ENCODE data around the gene OR6K3. TPM values are rescaled to one million over a fixed set of nuclear protein-coding genes. Genes with fewer than 3 reads are reported as not detected.
"Not testable (repeated sequence)": the region's sequence is repeated elsewhere in the genome, so short reads cannot be mapped to it uniquely, and the experiment has no call there.

The OR6K3 gene
- total and polyA plus RNA-seq, 2 of the 8 experiments (the other 6 are each of a cell fraction or from before 2014, with no cell fraction given): not detected

DNA sequence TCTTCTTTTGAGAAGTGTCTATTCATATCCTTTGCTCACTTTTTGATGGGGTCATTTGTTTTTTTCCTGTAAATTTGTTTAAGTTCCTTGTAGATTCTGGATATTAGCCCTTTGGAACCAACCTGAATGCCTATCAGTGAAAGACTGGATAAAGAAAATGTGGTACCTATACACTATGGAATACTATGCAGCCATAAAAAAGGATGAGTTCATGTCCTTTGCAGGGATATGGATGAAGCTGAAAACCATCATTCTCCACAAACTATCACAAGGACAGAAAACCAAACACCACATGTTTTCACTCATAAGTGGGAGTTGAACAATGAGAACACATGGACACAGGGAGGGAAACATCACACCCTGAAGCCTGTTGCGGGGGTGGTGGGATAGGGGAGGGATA, 32.2 kb downstream of the OR6K3 start:
- not testable (repeated sequence) for H4K5ac ChIP-seq (ENCODE audit: insufficient read length, low read depth, low read length)

More for the DNA sequence above, 32.2 kb downstream of the OR6K3 start:
- H3K23me2 ChIP-seq (ENCODE audit: low read depth, low read length); H2BK15ac ChIP-seq (ENCODE audit: low read length); H3K9me3 ChIP-seq (ENCODE audit: insufficient read depth in 2 of 2, low read depth in 1 of 2, low read length in 1 of 2); H4K91ac ChIP-seq (replicated peaks; ENCODE audit: insufficient read length, low read length); H3K4me2 ChIP-seq (ENCODE audit: insufficient read depth in 1 of 2, low read depth in 2 of 2, low read length in 2 of 2); H2BK20ac ChIP-seq (ENCODE audit: low read length); H3K9ac ChIP-seq (replicated peaks in 1 of 4; ENCODE audit: extremely low read depth in 1 of 4, low read depth in 3 of 4, low read length in 3 of 4); DNase-seq (ENCODE audit: low read depth in 1 of 2, low spot score in 2 of 2); H2BK5ac ChIP-seq (ENCODE audit: low read depth, low read length); H3K79me2 ChIP-seq (ENCODE audit: control insufficient read depth in 1 of 2, insufficient read depth in 2 of 2, low read length in 2 of 2); H2BK12ac ChIP-seq (ENCODE audit: low read depth, low read length); POLR2A ChIA-PET (ENCODE audit: partially characterized antibody); H3K14ac ChIP-seq (ENCODE audit: insufficient read length); H3K4ac ChIP-seq (replicated peaks; ENCODE audit: insufficient read length, low read depth, low read length); H3K27ac ChIP-seq (ENCODE audit: low read depth, low read length); H4K20me1 ChIP-seq (replicated peaks in 1 of 2; ENCODE audit: control insufficient read depth in 1 of 2, insufficient read depth in 2 of 2, low read length in 2 of 2); H2AFZ ChIP-seq (ENCODE audit: low read length); CTCF ChIA-PET (ENCODE audit: partially characterized antibody); H4K8ac ChIP-seq (ENCODE audit: extremely low read depth, insufficient read depth, low read length); H2BK120ac ChIP-seq (replicated peaks; ENCODE audit: low read depth, low read length); FAIRE-seq; H3K4me1 ChIP-seq (replicated peaks in 1 of 4; ENCODE audit: control insufficient read depth in 3 of 4, insufficient read depth in 4 of 4, low read length in 3 of 4); H3K4me3 ChIP-seq (ENCODE audit: extremely low read depth in 1 of 4, insufficient read depth in 2 of 4, low read depth in 3 of 4, low read length in 4 of 4); H3K56ac ChIP-seq (replicated peaks; ENCODE audit: insufficient read length, low read depth, low read length); H3K18ac ChIP-seq (ENCODE audit: extremely low read depth, low read length); H3K36me3 ChIP-seq (ENCODE audit: control insufficient read depth in 2 of 4, insufficient read depth in 4 of 4, low read length in 3 of 4); H3K23ac ChIP-seq (ENCODE audit: insufficient read length); H3K27me3 ChIP-seq (replicated peaks in 1 of 4; ENCODE audit: control insufficient read depth in 3 of 4, extremely low read depth in 1 of 4, insufficient read depth in 3 of 4, low read length in 3 of 4); H2AK5ac ChIP-seq (ENCODE audit: low read depth, low read length); H3K79me1 ChIP-seq (ENCODE audit: low read depth, low read length): not testable (repeated sequence)
- 91% methylated on average over 1 of the region's 1 CpG; no CpG with 5 or more reads in 1 of the 2 experiments for WGBS, 2 experiments (ENCODE audit: extremely low coverage in 1 of 2, insufficient coverage in 1 of 2, insufficient read length in 1 of 2, insufficient replicate concordance in 2 of 2, low coverage in 1 of 2, low lambda C conversion rate in 2 of 2, missing lambda C conversion rate in 1 of 2)
